ENCODE measurements around the gene MSI2. TPM values are rescaled to one million over a fixed set of nuclear protein-coding genes. Genes with fewer than 3 reads are reported as not detected.

The MSI2 gene
- total and polyA plus RNA-seq, 2 experiments from 2014 or later: 18.9 to 41.8 TPM

DNA sequence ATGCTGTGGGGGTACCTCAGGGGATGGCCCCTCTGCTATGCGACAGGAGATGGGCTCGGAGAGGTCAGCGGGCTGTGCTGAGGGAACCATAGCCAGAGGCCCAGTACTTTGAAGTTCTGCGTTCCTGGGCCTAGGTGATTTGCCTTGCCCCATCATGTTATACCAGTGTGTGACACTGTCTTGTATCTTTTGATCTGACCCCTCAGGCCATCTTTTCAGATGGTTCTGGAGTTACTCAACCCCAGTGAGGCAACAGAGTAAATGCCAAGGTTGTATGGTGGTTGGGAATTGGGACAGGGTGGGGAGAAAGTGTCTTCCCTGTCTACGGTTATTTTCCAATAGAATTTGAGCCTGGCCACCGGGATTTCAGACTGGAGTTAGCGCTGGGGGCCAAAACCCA is 8.5 kb downstream of the MSI2 start:
- Mint-ChIP-seq H3K9me3 (no peaks in the 10 kb centered on the region), H3K36me3 (ENCODE audit: low read depth) (peaks cover 85% of the 10 kb centered on the region), H3K27me3 (ENCODE audit: insufficient read depth, low read depth, poor library complexity) (peaks cover 3% of the 10 kb centered on the region), H3K4me1 (peaks cover 34% of the 10 kb centered on the region), H3K27ac (no peak overlapping the region), H3K4me3 (no peak overlapping the region)
- no peak overlapping the region for H2AFZ ChIP-seq
- H3K27ac ChIP-seq (ENCODE audit: low read depth): no peak overlapping the region
- H3K9me2 ChIP-seq (ENCODE audit: insufficient read depth): no peaks in the 10 kb centered on the region
- TF ChIP-seq EZH2 (IDR thresholded peaks at IDR 0.05; ENCODE audit: low read depth, unreplicated experiment): no peak
- no peak for TF ChIP-seq POLR2AphosphoS5 (IDR thresholded peaks at IDR 0.05; ENCODE audit: low read depth)
- TF ChIP-seq, protein P1, sequence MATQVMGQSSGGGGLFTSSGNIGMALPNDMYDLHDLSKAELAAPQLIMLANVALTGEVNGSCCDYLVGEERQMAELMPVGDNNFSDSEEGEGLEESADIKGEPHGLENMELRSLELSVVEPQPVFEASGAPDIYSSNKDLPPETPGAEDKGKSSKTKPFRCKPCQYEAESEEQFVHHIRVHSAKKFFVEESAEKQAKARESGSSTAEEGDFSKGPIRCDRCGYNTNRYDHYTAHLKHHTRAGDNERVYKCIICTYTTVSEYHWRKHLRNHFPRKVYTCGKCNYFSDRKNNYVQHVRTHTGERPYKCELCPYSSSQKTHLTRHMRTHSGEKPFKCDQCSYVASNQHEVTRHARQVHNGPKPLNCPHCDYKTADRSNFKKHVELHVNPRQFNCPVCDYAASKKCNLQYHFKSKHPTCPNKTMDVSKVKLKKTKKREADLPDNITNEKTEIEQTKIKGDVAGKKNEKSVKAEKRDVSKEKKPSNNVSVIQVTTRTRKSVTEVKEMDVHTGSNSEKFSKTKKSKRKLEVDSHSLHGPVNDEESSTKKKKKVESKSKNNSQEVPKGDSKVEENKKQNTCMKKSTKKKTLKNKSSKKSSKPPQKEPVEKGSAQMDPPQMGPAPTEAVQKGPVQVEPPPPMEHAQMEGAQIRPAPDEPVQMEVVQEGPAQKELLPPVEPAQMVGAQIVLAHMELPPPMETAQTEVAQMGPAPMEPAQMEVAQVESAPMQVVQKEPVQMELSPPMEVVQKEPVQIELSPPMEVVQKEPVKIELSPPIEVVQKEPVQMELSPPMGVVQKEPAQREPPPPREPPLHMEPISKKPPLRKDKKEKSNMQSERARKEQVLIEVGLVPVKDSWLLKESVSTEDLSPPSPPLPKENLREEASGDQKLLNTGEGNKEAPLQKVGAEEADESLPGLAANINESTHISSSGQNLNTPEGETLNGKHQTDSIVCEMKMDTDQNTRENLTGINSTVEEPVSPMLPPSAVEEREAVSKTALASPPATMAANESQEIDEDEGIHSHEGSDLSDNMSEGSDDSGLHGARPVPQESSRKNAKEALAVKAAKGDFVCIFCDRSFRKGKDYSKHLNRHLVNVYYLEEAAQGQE (IDR thresholded peaks at IDR 0.05; ENCODE audit: unreplicated experiment): no peak
- no peak for TF ChIP-seq JUNB (IDR thresholded peaks at IDR 0.05; ENCODE audit: unreplicated experiment)
- no peak for TF ChIP-seq STAT1 (IDR thresholded peaks at IDR 0.05; ENCODE audit: unreplicated experiment)
- TF ChIP-seq, protein P2, sequence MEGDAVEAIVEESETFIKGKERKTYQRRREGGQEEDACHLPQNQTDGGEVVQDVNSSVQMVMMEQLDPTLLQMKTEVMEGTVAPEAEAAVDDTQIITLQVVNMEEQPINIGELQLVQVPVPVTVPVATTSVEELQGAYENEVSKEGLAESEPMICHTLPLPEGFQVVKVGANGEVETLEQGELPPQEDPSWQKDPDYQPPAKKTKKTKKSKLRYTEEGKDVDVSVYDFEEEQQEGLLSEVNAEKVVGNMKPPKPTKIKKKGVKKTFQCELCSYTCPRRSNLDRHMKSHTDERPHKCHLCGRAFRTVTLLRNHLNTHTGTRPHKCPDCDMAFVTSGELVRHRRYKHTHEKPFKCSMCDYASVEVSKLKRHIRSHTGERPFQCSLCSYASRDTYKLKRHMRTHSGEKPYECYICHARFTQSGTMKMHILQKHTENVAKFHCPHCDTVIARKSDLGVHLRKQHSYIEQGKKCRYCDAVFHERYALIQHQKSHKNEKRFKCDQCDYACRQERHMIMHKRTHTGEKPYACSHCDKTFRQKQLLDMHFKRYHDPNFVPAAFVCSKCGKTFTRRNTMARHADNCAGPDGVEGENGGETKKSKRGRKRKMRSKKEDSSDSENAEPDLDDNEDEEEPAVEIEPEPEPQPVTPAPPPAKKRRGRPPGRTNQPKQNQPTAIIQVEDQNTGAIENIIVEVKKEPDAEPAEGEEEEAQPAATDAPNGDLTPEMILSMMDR (conservative IDR thresholded peaks at IDR 0.05; ENCODE audit: low read depth in 2 of 2): no peak
- TF ChIP-seq, protein P3, sequence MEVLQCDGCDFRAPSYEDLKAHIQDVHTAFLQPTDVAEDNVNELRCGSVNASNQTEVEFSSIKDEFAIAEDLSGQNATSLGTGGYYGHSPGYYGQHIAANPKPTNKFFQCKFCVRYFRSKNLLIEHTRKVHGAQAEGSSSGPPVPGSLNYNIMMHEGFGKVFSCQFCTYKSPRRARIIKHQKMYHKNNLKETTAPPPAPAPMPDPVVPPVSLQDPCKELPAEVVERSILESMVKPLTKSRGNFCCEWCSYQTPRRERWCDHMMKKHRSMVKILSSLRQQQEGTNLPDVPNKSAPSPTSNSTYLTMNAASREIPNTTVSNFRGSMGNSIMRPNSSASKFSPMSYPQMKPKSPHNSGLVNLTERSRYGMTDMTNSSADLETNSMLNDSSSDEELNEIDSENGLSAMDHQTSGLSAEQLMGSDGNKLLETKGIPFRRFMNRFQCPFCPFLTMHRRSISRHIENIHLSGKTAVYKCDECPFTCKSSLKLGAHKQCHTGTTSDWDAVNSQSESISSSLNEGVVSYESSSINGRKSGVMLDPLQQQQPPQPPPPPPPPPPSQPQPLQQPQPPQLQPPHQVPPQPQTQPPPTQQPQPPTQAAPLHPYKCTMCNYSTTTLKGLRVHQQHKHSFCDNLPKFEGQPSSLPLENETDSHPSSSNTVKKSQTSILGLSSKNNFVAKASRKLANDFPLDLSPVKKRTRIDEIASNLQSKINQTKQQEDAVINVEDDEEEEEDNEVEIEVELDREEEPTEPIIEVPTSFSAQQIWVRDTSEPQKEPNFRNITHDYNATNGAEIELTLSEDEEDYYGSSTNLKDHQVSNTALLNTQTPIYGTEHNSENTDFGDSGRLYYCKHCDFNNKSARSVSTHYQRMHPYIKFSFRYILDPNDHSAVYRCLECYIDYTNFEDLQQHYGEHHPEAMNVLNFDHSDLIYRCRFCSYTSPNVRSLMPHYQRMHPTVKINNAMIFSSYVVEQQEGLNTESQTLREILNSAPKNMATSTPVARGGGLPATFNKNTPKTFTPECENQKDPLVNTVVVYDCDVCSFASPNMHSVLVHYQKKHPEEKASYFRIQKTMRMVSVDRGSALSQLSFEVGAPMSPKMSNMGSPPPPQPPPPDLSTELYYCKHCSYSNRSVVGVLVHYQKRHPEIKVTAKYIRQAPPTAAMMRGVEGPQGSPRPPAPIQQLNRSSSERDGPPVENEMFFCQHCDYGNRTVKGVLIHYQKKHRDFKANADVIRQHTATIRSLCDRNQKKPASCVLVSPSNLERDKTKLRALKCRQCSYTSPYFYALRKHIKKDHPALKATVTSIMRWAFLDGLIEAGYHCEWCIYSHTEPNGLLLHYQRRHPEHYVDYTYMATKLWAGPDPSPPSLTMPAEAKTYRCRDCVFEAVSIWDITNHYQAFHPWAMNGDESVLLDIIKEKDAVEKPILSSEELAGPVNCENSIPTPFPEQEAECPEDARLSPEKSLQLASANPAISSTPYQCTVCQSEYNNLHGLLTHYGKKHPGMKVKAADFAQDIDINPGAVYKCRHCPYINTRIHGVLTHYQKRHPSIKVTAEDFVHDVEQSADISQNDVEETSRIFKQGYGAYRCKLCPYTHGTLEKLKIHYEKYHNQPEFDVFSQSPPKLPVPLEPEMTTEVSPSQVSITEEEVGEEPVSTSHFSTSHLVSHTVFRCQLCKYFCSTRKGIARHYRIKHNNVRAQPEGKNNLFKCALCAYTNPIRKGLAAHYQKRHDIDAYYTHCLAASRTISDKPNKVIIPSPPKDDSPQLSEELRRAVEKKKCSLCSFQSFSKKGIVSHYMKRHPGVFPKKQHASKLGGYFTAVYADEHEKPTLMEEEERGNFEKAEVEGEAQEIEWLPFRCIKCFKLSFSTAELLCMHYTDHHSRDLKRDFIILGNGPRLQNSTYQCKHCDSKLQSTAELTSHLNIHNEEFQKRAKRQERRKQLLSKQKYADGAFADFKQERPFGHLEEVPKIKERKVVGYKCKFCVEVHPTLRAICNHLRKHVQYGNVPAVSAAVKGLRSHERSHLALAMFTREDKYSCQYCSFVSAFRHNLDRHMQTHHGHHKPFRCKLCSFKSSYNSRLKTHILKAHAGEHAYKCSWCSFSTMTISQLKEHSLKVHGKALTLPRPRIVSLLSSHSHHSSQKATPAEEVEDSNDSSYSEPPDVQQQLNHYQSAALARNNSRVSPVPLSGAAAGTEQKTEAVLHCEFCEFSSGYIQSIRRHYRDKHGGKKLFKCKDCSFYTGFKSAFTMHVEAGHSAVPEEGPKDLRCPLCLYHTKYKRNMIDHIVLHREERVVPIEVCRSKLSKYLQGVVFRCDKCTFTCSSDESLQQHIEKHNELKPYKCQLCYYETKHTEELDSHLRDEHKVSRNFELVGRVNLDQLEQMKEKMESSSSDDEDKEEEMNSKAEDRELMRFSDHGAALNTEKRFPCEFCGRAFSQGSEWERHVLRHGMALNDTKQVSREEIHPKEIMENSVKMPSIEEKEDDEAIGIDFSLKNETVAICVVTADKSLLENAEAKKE (CRISPR knock-in tag; IDR thresholded peaks at IDR 0.05): no peak
- no peak for TF ChIP-seq ZNF114 (CRISPR knock-in tag; IDR thresholded peaks at IDR 0.05)
- no peak for TF ChIP-seq NANOG (IDR thresholded peaks at IDR 0.05; ENCODE audit: borderline replicate concordance)
- TF ChIP-seq ZNF331 (CRISPR knock-in tag; IDR thresholded peaks at IDR 0.05; ENCODE audit: low read depth): no peak
- no peak for TF ChIP-seq EZH2phosphoT487 (IDR thresholded peaks at IDR 0.05; ENCODE audit: unreplicated experiment)
- peaks cover 63% of the 10 kb centered on the region for H4K20me1 ChIP-seq (replicated peaks; ENCODE audit: insufficient read depth)
- DNase-seq (ENCODE audit: low spot score): no peak
- peaks cover 16% of the 10 kb centered on the region for H3K27me3 ChIP-seq (ENCODE audit: insufficient read depth)
- no peak overlapping the region for H3K4me2 ChIP-seq
- ATAC-seq: no peak
- peaks cover 36% of the 10 kb centered on the region for H3K36me3 ChIP-seq (ENCODE audit: insufficient read depth)
- H3K4me3 ChIP-seq: no peak overlapping the region
- peaks cover 57% of the 10 kb centered on the region for H3K79me2 ChIP-seq (replicated peaks; ENCODE audit: insufficient read depth)
- peaks cover 13% of the 10 kb centered on the region for H3K4me1 ChIP-seq (ENCODE audit: insufficient read depth)
- no peaks in the 10 kb centered on the region for H3F3A ChIP-seq (replicated peaks; ENCODE audit: low read depth)

Data from GM23338 (cell line).